HG02571 (cell line): ENCODE results near the gene KRT6B.
"Not testable (repeated sequence)": the region's sequence is repeated elsewhere in the genome, so short reads cannot be mapped to it uniquely, and the experiment has no call there.

Source experiments
- ATAC-seq: cut with Tn5 transposase; IDR thresholded peaks from one replicate; pipeline ENCODE4 v1.9.1; 2021; ENCODE audit warnings: mild to moderate bottlenecking, moderate library complexity; ENCODE audit not compliant: unreplicated experiment

Gene KRT6B

GRCh38 chr12:52473768-52474167 is 21.8 kb upstream of the KRT6B start, which contains the start of gene KRT6C:
TSS of gene KRT6C (minus strand) at chr12:52473805. CDS start at chr12:52473737, 68 bp downstream.
- no peak for ATAC-seq

- ATAC-seq = no peak
These were observed 17.9 kb upstream of the KRT6B start for GRCh38 chr12:52469853-52470252.

- ATAC-seq = no peak
These were observed 13.0 kb upstream of the KRT6B start for GRCh38 chr12:52464897-52465296.

- ATAC-seq = no peak
These were observed 9.7 kb upstream of the KRT6B start for GRCh38 chr12:52461693-52462092.

GRCh38 chr12:52458861-52459260 is 6.9 kb upstream of the KRT6B start:
- no peak for ATAC-seq

GRCh38 chr12:52455821-52456220 is 3.9 kb upstream of the KRT6B start:
- ATAC-seq = no peak

- no peak for ATAC-seq
These were observed 2.7 kb upstream of the KRT6B start for GRCh38 chr12:52454411-52455201.

GRCh38 chr12:52448228-52448627 is 3.7 kb downstream of the KRT6B start:
- ATAC-seq = no peak

- ATAC-seq = not testable (repeated sequence)
These were observed 4.8 kb downstream of the KRT6B start for GRCh38 chr12:52447196-52447595.

- ATAC-seq = no peak
These were observed 5.4 kb downstream of the KRT6B start for GRCh38 chr12:52446367-52447045.

GRCh38 chr12:52445876-52446275 is 6.1 kb downstream of the KRT6B start:
- no peak for ATAC-seq

- no peak for ATAC-seq
These were observed 7.0 kb downstream of the KRT6B start for GRCh38 chr12:52444647-52445595.

- ATAC-seq = no peak
These were observed 8.0 kb downstream of the KRT6B start for GRCh38 chr12:52443966-52444365.

GRCh38 chr12:52442600-52443061 is 9.3 kb downstream of the KRT6B start:
- no peak for ATAC-seq

- no peak for ATAC-seq
These were observed 10.5 kb downstream of the KRT6B start for GRCh38 chr12:52441320-52441911.

GRCh38 chr12:52440821-52441319 is 11.1 kb downstream of the KRT6B start:
- no peak for ATAC-seq

- no peak for ATAC-seq
These were observed 12.1 kb downstream of the KRT6B start for GRCh38 chr12:52439845-52440244.

- ATAC-seq = no peak
These were observed 12.5 kb downstream of the KRT6B start for GRCh38 chr12:52439420-52439819.

- ATAC-seq = no peak
These were observed 13.3 kb downstream of the KRT6B start for GRCh38 chr12:52438305-52439301.
